NK-92 (cell line): ENCODE measurements around the gene ITSN2.

Experiments
- DNase-seq: peaks from one replicate; lab custom pipeline; 2025; ENCODE audit not compliant: unreplicated experiment; lab: John Stamatoyannopoulos, UW

The ITSN2 gene

DNA sequence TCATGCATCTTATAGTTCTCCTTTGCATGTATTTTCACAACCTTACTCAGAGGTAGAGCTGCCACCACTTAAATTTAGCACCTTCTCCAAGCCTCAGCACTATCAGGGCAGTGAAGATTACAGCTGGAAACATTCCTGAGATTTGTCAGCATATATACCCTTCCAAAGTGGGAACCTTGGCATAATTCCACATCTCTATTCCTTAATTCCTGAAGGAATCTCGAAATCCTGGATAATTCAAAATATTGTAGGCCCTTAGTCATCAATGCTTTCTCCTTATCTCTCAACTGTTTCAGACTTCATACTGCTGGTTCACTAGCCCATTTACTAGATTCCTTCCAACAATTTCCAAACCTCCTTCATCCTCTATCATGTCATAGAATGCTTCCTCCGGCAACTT, 87.4 kb downstream of the ITSN2 start:
- DNase-seq = no peak

DNA sequence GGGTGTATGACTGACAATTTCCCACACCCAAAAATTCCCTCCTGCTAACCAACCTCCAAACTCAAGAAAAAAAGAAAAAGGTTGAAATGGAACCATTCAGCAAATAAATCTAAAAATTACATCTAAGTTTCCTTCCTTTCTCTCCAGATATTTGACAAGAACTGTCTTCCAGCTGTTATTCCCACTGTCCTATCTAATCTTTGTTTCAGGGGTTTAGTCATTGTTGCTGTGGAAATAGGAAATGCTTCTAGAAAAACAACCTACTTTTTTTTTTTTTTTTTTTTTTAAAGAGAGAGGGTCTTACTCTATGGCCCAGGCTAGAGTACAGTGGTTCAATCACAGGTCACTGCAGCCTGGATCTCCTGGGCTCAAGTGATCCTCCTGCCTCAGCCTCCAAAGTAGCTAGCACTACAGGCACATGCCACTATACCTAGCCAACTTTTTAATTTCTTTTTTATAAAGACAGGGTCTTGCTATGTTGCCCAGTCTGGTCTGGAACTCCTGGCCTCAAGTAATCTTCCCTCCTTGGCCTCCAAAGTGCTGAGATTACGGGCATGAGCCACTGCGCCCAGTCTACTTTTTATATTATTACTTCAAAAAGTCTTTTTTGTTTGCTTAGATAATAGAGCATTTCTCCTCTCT, 88.1 kb downstream of the ITSN2 start:
- DNase-seq = no peak

DNA sequence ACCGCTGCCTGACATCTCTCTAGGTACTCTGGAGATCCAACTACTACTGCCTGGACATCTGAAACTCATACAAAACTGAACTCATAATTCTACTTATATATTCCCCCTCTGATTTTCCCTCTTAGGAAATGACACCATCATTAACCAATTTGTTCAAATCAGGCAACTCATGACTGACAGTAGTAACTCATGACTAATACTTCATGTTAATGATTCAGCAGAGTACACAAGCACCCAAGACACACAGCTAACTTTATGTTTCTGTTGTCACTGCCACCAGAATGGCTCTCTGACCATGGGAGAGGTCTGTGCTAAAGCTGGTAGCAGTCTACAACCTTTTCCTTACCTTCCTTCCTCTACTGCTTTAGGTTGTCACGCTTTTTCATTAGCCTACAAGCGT, 91.1 kb downstream of the ITSN2 start:
- no peak for DNase-seq

DNA sequence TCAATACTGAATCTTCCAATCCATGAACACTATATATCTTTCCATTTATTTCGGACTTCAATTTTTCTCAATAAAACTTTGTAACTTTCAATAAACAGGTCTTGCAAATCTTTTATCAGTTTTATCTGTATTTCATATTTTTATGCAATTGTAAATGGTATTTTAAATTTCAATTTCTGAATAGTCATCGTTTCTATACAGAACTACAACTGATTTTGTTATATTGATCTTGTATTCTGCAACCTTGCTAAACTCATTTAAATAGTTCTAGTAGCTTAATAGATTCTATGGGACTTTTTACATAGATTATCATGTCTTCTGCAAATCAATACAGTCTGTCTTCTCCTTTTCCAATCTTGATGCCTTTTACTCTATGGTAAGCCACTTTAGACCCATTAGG, 95.1 kb downstream of the ITSN2 start:
- no peak for DNase-seq

DNA sequence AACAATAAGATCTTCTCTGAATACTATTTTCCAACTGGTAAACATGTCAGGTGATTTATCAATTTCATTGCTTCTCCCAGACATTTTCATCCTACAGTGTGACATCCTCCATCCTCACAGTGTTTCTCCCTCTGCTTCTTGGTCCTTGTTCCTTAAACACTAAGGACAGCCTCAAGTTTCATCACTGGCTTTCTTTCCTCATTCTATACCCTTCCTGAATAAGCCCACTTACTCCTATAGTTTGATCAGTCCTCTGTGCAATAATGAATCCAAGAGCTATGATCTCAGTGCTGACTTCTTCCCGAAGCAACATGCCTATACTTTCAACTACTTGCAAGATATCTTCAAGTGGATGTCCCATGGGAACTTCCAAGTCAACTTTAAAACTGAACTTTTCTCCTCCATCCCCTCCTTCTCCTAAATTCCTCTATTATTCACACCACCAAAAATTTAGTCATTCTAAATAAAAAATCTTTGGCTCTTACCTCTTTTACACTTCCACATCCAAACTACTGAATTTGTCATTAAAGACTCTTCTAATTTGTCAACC, 97.8 kb downstream of the ITSN2 start:
- DNase-seq = no peak

DNA sequence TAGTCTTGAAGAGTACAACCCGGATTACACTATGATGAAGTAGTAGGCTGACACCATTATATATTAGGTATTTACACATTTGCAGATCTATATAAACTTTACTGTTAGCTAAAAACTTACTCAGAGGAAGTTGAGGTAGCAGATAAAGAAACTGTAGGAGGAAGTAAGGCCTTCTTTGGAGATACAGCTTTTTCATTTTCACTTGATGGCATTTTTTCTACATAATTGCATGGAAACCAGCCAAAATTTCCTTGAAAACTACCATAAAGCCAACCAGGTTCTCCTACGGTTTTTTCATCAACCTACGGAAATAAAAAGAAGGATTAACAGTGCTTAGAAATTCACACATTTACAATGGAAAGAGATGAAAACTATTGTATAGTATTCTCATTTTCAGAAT, 98.9 kb downstream of the ITSN2 start:
- no peak for DNase-seq

DNA sequence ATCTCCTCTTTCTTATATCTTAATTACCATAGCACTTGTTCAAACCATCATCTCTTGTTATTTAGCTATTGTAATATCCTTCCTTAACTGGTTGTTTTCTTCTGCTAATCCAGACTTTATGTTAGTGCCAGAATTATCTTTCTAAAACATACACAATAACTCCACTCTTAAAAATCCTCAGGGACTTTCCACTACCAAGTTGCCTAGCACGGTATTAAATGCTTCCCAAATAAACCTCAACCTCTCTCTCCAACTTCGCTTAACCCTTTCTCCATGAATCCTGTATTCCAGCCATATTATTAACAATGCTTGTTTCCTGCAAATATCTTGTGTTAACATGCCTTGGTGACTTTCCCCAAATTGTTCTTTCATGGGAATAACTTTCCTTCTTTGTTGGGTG, 101.0 kb downstream of the ITSN2 start:
- DNase-seq = no peak

DNA sequence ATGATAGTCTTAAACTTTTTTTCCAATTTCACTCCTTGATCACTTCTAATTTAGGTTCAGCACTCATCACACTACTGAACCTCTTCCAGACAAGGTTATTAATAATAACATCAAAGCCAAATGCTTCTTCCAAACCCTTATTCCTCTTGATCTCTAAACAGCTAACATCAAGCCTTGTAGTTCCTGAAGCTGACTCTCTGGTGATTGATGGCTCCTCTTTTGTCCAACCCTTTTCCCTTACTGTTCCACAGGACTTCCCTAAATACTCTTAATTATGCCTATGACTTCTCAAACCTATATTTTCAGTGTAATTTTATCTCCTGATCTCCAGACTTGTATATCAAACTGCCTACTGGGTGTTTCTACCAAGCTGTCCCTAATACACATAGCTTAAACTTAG, 101.6 kb downstream of the ITSN2 start:
- DNase-seq = no peak

DNA sequence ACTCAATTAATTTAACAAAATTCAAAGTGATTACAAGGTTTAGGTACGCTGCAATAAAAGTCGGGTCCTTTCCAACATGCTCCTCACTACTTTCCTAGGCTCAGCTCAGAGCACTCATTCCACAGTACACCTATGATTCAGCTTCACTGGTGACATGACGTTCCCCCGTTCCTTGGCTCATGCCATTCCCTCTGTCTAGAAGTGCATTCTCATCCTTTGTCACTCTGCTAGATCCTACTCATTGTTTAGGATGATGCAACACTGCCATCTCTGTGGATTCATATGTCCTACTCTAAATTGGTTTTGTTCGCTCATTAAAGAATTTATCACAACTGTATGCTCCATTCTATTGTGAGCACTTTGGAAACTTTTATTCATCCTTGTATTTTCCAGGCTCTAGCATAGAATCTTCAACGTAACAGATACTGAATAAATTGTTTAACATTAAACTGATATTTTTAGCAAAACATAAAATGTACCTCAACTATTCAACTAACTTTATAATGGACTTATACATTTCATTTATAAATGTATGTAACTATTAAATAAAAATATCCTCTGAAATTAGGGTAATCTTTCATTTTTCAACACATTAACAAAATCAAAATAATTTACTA, 106.9 kb downstream of the ITSN2 start:
- no peak for DNase-seq

DNA sequence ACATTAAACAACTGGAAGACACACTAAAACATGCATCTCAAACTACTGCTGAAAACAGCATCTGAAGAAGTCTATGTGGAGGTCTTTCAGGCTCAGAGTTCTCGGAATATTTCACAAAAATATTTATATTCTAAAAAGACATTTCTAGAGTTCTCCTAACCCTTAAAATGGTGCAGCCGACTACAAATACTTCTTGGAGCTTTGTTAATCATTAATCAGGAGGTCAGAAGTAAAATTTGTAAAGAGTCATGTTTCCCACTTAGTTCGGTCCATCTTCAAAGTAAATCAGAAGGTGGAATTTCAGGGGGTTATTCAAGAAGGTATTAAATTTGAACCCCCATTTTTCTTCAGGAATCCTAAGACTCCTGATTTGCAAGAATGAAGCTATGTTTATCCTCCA, 112.7 kb downstream of the ITSN2 start:
- DNase-seq = no peak

DNA sequence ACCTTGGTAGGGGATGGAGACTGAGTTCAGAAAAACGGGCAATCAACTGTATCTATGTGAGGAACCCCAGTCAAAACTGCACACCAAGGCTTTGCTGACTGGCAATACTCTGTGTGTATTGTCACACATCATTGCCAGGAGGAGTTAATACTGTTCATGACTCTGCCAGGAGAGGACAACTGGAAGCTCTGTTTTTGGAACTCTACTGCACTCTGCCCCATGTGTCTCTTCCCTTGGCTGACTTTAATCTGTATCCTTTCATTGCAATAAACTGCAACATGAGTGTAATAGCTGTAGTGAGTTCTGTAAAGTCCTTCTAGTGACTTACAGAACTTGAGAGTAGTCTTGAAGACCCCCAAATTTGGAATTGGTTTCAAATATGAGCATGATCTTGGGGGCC, 113.2 kb downstream of the ITSN2 start:
- DNase-seq = no peak

DNA sequence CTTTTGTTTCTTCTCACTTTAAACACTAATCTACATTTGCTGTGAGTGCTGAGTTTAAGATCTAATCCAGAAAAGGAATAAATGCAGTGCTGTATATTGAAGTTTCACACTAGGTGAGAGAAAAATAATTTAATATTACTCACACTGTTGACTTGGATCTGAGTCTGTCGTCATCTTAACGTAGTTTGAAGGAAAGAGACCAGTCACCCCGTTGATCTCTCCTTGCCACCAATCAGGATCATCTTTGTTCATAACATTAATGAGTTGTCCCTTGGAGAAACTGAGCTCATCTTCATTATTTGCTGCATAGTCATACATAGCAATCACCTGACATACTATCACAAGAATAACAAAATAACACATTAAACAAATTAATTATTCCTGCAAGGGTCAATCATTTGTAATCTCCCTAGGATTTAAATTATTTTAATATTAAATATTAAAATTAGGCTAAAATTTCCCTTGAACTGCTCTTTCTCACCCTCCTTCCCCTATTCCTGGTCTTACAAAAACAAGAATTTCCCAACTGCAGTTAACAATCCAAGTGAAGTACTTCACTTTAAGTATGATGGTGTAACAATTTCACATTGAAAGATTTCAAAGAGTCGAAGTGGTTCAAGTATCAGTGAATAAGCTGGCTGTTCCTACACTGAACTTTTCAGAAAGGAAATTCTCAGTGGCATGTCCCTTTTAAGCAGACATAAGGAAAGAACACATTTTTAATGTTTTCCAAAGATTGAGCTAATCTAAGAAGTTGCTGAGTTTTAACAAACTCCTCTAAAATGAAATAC, 114.2 kb downstream of the ITSN2 start:
- DNase-seq = no peak

DNA sequence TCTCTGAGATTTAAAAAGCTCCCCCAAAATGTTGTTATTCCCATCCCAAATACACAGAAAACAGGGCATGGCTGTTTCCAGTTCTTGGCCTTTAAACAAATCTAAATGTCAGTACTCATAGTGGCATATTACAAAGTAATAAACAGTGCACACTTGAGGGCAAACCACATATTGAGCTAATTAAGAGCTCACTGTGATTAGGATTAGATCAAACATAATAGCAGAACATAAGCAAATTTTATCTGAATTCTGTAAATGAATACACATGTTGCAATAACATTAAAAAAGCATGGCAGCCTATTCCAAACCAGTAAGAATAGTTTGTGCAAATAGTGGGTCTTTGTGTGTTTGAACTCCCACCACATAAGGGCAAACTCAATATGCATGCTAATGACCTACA, 118.8 kb downstream of the ITSN2 start:
- no peak for DNase-seq

DNA sequence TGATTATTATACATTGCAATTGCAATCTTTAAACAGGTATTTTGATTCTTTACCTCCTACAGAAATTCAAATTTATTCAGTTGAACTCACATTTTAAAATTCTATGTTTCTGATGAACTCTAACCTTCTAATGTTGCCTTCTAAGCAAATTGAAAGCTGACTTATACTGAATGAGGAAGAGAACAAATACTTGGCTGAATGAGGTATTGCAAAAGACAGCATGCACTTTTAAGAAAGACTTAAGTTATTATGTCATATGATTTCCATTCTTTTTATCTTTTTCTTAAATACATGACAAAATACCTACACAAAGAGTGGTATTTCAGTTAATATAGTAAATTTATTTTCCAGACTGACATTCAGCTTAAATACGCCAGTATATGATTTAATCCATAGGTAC, 120.8 kb downstream of the ITSN2 start:
- no peak for DNase-seq

DNA sequence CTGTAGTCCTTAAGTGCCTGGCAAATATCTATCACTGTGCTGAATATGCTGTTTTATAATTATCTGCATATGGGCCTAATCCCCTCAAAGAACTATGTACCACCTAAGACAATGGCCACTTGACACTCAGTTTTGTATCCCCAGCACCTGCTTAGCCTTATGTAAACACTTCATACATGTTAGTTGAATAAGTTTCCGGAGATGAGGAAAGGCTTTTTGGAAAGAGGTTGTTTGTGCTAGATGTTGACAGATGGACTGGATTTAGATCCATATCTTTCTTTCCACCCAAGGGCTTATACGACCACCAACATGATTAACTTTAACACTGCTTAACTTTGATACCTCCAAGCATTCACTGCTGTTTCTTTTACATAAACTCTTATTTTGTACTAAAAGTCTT, 122.2 kb downstream of the ITSN2 start:
- no peak for DNase-seq

DNA sequence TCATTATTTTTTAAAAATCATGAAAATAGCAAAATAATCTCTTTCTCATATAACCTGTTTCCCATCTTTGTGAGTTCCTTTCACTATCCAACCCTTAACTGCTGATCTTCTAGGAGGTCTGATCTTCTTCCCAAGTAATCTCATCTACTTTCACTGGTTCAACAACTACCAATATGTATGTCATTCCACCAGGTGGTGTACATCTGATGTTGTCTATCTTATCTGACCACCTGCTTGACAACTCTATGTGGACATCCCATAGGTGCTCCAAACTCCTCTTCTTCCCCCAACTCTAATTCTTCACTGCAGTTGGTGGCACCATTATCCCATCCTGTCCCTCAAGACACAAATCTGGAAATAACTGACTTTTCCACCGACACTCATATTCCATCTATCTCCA, 123.0 kb downstream of the ITSN2 start:
- no peak for DNase-seq

DNA sequence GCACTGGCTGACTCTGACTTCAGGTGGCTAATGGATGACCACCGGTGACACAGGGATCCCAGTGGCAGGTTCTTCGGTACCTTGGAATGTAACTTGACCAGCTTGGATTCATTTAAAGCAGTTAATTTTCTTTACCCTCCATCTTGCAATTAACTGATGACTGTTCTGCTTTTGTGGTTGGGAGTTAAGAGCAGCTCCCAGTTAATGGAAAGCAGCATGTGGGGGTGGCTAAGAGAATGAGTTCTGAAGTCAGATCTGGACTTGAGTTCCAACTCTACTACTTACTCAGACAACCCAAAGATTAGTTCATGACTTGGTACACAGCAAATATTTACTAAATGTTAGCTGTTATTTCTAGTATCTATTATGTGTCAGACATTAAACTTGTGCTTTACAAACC, 127.0 kb downstream of the ITSN2 start:
- DNase-seq = no peak

DNA sequence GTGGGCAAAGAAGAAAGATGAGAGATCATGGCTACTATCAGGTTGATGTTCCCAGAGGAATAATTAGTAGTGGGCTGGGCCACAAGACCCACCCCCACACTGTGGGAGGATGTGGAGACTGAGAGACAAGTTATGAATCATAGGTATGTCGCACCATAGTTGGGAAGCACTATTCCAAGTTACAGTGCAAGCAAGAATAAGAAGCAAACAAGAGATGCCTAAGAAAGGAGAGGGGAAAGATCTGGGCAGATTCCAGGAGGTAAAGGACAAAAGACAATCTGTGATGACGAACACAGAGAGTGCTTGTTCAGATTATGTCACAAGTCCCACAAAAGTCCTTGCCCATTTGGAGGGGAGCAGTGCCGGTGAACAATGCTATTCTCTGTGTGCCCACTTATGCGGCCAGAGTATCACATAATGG, 128.9 kb downstream of the ITSN2 start:
- DNase-seq = no peak

DNA sequence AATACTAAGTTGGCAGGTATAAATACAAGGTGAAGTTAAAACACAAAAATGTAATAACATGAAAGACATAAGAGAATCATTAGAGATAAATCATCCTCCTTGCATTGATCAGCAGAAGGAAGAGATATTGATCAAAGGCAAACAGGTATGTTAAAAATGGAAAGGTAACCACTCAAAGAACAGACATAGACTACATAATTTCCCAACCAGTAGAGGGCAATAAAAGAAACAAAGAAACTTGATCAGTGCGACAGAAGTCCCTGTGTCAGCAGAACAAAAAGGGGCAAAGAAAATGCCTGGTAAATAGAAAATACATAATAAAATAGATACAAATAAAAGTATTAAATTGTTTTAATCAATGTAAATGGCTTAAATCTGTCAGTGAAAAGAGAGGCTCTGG, 131.9 kb downstream of the ITSN2 start:
- DNase-seq = no peak

DNA sequence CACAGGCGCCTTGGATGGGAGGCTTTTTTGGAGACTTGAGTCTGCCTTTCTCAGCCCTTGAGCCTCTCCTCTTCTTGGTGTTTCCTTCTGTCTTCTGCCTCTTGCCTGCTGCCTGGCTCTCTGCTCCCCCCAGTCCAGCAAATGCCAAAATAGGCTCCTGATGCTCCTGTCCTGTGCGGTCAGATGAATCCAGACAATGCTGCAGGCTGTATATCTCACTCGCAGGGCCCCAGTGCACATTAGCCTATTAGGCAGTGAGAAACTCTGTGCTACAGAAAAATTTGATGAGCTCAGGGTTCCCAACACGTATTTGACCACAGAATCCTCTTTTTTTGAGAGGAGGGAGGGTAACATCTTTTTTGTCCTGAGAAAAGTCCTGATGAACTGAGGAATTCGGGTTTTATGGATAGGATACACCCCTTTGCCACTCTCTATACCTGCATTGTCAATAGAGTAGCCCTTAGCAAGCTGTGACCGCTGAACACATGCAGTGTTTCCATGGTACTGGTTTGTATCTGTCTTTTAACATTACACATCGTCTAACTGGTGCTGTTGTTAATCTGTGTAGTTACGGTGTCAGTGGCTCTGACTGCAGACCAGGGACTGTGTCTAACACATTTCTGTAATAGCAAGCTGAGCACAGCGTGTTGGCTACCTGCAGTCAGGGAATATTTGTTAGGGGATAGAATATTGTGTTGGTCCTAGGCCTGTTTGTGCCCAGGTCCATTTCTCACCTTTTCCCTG, 134.7 kb downstream of the ITSN2 start:
- no peak for DNase-seq

DNA sequence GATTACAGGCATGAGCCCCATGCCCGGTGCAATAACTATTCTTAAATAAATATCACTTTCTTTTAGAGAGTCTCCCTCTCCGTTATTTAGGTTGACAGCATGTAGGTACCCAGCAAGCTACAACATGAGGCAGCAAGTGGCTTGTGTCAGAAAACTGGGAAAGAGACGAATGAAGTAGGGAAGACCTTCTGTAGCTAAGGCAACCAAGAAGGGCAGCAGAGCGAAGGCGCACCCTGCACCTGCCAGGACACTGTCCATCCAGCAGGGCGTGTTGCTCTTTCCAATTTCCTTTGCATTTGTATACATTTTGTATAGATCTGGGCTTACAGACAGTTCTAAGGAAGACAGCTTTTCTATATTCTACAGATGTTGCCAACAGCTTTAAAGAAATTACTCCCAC, 137.4 kb downstream of the ITSN2 start:
- DNase-seq = no peak
